Mucosa of descending colon (tissue), 3 donors: ENCODE results near the gene PEX11B. TPM values are rescaled to one million over a fixed set of nuclear protein-coding genes. Genes with fewer than 3 reads are reported as not detected.

Experiments used
- ATAC-seq: fragments of 200-7000 bp; cut with Tn5 transposase; one replicate; pipeline ENCODE4 v1.9.1; 2020; ENCODE audit warnings: mild to moderate bottlenecking, moderate library complexity
- DNase-seq, 3 donors: peaks; one replicate each; pipeline ENCODE4 v3.0.0-alpha.2; 2020
- H3K36me3 ChIP-seq: fragments of 200-600 bp; one replicate; pipeline ENCODE4 v1.8.0; 2021; ENCODE audit warnings: low read depth, mild to moderate bottlenecking
- H3K4me1 ChIP-seq: fragments of 200-600 bp; one replicate; pipeline ENCODE4 v1.8.0; 2021; ENCODE audit warnings: low read depth, mild to moderate bottlenecking
- H3K4me3 ChIP-seq: fragments of 200-600 bp; one replicate; pipeline ENCODE4 v1.8.0; 2021; ENCODE audit warnings: mild to moderate bottlenecking
- H3K9me3 ChIP-seq: fragments of 200-600 bp; one replicate; pipeline ENCODE4 v1.8.0; 2021; ENCODE audit warnings: mild to moderate bottlenecking
- intact Hi-C, 2 donors: fragments of 100-400 bp; cut with DNase I in 1 of 2; cut with micrococcal nuclease in 1 of 2; formaldehyde crosslinking; loops; one replicate each; pipeline versions ENCODE4 v1.11.0 to v1.11.1; 2022; cut with DNase I, micrococcal nuclease
- total RNA-seq, 3 donors: library from RNA; stranded (reverse); fragmentation: NEBNext Ultra II Directional in 2 of 3; extraction: Animal tissue kit (Norgen Biotek cat#: 25700) in 2 of 3; gene quantifications; one replicate each; pipeline versions ENCODE4 v1.2.1 to v1.2.4, GENCODE V29; 2021 to 2023
- TF ChIP-seq, protein P1 (sequence below): fragments of 200-600 bp; IDR thresholded peaks from one replicate; pipeline ENCODE4 v1.8.0; 2022; ENCODE audit warnings: antibody characterized with exemption, mild to moderate bottlenecking
- donor health status: DM: no; HTN: no; CAD: no; lungs with moderate emphysema.
- donor health status: DM: no; HTN: no; CAD: no.
- donor health status: DM: no; HTN: yes; CAD: no.

PEX11B gene
- total RNA-seq, 3 donors from 2014 or later, result 25.5 to 34.8 (median 33.3) TPM

DNA sequence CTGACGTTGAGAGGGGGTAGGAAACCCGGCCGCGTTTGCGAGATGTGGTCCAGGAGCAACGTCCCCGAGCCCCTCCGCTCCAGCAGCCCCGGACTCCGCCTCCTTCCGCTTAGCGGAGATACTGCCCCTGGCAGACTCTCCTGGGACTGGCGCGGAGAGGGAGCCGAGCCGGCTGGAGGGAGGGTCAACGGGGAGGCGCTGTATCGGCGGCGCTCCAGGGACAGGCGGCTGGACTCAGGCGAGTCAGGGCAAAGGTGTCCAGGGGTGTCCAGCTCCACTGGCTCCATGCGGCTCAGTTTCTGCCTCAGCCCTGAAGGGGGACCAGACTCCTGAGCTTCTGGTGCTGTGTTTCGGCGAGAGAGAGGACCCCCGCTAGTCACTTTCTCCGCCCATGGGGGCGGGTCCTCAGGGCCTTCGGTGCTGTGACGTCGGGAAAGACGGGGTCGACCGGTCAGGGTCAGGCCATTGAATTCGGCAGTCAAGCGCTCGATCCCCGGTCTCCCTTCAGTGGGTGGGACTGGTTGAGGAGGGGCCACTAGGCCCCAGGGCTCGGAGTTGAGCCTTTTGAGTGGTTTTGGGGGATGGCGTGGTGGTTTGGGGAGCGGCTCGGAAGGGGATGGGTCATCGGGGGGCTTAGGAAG lies 42.1 kb upstream of the PEX11B start:
- intact Hi-C loops, result loop anchor here in 1 of 2 donors (10.0 kb wide), 1 partner anchor 46 kb away; the partner anchor contains the start of genes ITGA10 and PEX11B
- Histone ChIP-seq H3K4me1 (peaks cover 45% of the 10 kb centered on the region), H3K4me3 (peak overlapping the region; percentile 11), H3K9me3 (no peaks in the 10 kb centered on the region), H3K36me3 (no peaks in the 10 kb centered on the region)
- TF ChIP-seq, protein P1, sequence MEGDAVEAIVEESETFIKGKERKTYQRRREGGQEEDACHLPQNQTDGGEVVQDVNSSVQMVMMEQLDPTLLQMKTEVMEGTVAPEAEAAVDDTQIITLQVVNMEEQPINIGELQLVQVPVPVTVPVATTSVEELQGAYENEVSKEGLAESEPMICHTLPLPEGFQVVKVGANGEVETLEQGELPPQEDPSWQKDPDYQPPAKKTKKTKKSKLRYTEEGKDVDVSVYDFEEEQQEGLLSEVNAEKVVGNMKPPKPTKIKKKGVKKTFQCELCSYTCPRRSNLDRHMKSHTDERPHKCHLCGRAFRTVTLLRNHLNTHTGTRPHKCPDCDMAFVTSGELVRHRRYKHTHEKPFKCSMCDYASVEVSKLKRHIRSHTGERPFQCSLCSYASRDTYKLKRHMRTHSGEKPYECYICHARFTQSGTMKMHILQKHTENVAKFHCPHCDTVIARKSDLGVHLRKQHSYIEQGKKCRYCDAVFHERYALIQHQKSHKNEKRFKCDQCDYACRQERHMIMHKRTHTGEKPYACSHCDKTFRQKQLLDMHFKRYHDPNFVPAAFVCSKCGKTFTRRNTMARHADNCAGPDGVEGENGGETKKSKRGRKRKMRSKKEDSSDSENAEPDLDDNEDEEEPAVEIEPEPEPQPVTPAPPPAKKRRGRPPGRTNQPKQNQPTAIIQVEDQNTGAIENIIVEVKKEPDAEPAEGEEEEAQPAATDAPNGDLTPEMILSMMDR, result no peak
- peak; percentile 17 for ATAC-seq
- DNase-seq, result peak; percentile 66 to 87 (median 81)

DNA sequence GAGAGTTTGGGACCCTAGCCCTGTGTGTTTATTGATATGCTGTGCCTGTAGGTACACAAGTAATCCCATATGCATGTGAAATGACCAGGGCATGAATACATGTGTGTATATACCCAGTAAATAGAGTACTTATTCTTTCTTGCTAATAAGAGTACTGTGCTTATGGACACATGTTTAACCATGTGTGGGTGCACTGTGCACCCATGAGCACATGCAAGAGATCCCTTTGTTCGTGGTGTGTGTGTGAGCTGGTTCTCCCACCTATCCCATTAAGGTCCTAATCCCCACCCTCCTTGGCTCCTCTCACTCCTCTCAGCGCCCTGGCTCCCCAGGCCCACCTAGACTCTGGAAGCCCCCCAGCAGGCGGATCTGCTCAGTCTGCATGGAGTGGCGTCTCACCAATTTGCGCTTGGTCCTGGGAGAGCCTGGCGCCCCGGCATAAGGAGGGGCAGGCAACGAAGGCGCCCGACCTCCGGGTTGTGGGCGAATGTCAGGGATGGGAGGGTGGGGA lies 41.5 kb upstream of the PEX11B start:
- Histone ChIP-seq H3K36me3 (no peaks in the 10 kb centered on the region), H3K9me3 (no peaks in the 10 kb centered on the region), H3K4me1 (peaks cover 47% of the 10 kb centered on the region), H3K4me3 (no peak overlapping the region)
- intact Hi-C loops, result loop anchor here in 1 of 2 donors (10.0 kb wide), 1 partner anchor 45 kb away; the partner anchor contains the start of genes ITGA10 and PEX11B
- DNase-seq (peak in 1 of 3 donors; percentile 59), ATAC-seq (no peak)
- TF ChIP-seq, protein P1, result no peak

DNA sequence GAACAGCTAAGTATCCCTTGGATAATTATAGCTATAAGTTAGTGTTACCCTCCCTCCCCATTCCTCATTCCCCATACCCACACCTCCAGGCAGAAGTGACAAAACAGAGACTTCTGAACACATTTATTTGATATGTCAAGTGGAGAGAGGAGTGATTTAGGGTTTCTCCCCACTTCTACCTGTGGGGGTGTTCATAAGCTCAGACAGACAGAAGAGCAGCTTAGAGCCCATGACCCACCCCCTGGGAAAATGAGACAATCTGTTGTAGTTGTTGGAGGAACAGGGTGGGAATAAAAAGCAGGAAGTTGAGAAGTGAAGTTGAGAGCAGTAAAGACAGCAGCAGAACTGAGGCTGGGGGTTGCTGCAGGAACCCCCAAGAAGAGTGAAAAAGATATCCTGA lies 40.8 kb upstream of the PEX11B start:
- intact Hi-C loops, result no loop called here
- no peak overlapping the region for H3K4me3 ChIP-seq
- H3K9me3 ChIP-seq, result no peaks in the 10 kb centered on the region
- H3K36me3 ChIP-seq, result no peaks in the 10 kb centered on the region
- TF ChIP-seq, protein P1, result no peak
- H3K4me1 ChIP-seq, result peaks cover 52% of the 10 kb centered on the region
- no peak for DNase-seq
- no peak for ATAC-seq

DNA sequence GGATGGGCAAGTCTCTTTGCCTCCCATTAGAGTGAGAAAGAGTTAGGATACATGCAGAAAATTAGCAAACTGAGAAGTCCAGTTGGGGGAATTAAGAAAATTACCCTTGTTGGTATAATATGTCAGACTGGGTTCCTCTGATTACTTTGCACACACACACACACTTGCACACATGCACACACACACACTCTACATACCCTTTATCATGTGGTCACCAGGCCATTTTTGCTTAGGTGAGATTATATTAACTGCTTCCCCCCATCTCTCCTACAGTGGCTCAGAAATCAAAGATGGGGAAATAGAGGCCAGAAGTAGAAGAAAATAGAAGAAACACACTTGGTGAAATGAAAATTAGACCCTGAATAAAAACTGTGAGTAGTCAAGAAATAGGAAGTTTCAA lies 40.2 kb upstream of the PEX11B start:
- ATAC-seq (no peak), DNase-seq (no peak)
- intact Hi-C loops, result no loop called here
- H3K9me3 ChIP-seq, result no peaks in the 10 kb centered on the region
- TF ChIP-seq, protein P1, result no peak
- H3K4me1 ChIP-seq, result peaks cover 48% of the 10 kb centered on the region
- H3K36me3 ChIP-seq, result no peaks in the 10 kb centered on the region
- no peak overlapping the region for H3K4me3 ChIP-seq

DNA sequence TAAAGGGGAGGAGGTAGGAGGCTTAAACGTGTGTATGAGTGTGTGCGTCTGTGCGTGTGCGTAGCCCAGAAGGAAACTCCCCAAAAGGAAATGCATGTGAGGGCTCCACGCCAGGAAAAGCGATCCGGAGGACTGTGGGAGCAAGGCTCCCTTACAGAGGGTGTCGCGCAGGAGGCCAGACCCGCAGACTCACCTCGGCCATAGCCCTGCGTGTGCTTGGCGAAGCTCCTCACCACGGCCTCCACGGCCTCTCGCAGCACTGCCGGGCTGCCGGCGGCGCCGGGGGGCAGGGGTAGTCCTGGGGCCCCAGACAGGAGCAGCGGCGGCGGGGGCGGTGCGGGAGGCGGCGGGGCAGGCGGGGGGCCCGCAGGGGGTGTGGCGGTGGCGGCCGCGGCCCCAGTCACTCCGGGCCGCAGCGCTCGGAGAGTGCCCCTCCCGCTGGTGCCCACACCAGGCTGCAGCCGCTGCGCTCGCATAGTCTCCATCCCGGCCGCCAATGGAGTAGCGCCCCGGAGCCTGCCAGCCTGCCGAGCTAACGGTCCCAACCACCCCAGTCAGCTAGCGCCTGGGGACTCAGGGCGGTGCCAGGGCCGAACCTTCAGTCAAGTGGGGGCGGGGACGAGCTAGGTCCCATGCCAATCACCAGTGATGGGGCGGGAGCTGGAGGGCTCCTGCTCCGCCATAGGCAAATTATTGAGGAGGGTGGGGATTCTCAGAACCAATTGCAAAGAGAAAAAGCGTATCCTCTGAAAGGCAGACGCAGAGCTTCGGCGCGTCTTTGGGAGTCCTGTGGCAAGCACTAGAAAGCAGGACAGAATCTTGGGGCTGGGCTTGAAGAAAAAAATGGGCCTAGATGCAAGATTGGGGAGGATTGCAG lies 39.2 kb upstream of the PEX11B start, which contains the start of gene LIX1L:
Gene LIX1L, minus strand, starts transcription at position 575 of the 877 bp plus-strand sequence. Its CDS starts 90 bp downstream, at position 485.
- DNase-seq (peak; percentile 96 to 97 (median 96)), ATAC-seq (peak; percentile 95)
- peaks cover 38% of the 10 kb centered on the region for H3K4me1 ChIP-seq
- no peaks in the 10 kb centered on the region for H3K9me3 ChIP-seq
- H3K4me3 ChIP-seq, result peak within 1 kb of the TSS; percentile 37
- H3K36me3 ChIP-seq, result no peaks in the 10 kb centered on the region
- TF ChIP-seq, protein P1, result no peak
- intact Hi-C loops, result no loop called here
